ENCODE measurements around the gene PRKAA1.
"Not testable (repeated sequence)": the region's sequence is repeated elsewhere in the genome, so short reads cannot be mapped to it uniquely, and the experiment has no call there.

Gene PRKAA1

DNA sequence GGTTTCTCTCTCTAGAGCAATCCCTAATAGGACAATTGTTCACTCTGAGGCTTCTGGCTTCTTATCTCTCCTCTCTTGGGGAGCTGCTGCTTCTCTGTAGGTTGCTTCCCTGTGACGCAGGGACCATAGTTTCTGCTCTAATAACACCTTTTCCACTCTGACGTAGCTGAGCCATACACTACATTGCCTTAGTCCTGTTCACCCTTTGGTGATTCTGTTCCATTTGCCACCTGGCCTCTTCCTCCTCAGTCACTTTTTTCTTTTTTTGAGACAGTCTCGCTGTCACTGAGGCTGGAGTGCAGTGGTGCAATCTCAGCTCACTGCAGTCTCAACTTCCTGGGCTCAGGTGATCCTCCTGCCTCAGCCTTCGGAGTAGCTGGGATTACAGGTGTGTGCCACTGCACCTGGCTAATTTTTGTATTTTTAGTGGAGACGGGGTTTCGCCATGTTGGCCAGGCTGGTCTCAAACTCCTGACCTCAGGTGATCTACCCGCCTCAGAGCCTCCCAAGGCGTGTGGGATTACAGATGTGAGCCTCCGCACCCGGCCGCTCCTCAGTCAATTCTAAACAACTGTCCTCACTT lies 27.4 kb upstream of the PRKAA1 start:
- not testable (repeated sequence) for DNase-seq

DNA sequence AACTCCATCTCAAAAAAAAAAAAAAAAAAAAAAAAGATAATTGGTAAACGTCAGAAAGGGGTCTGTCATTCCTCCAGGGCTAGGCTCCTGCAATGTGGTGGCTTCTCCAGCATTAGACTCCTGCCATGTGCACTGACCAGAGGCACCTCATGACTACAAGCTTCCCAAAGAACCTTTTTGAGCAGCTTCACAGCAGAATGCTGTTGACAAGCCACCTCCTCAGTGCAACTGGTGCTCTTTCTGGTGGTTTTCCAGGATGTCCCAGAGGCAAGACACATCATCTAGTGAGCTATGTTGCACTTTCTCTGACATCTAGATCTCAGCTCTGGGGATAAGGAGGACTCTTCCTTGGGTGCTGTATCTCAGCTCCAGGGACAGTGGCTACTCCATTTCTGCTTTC lies 25.3 kb upstream of the PRKAA1 start:
- DNase-seq: no peak

DNA sequence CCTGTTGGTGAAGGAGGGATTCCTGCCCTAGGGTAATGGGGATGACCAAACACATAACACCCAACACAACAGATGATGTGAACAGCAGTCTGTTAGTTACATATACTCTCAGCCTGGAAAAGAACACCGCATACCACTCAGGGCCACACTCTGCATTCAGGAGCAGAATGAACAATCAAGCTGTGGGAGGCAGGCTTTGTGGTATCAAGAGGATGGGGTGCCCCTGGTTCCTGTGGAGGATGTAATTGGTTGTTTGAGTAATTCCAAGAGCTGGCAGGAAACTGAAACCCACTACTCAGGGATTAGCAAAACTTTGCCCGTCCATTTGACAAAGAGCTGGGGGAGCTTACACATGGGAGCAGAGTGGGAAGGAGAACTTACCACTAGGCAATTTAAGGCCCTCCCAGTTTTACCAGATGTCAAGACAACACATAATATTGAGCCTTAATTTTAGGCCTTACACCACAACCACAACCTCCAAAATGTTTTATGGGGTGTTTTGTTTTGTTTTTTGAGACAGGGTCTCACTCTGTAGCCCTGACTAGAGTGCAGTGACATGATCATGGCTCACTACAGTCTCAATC lies 15.6 kb upstream of the PRKAA1 start:
- DNase-seq: no peak

DNA sequence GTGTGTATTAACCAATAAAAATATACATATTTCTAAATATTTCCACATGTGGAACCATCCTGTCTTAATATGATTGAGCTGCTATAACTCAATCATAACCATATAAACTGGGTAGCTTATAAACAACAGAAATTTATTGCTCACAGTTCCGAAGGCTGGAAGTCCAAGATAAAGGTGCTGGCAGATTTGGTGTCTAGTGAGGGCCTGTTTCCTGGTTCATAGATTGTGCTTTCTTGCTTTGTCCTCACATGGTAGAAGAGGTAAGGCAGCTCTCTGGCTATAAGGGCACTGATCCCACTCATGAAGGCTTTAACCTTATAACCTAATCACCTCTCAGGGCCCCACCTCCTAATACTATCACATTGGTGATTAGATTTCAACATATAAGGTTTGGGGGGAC lies 14.0 kb upstream of the PRKAA1 start:
- no peak for DNase-seq

GRCh38 chr5:40801771-40802562 lies 3.8 kb upstream of the PRKAA1 start:
- no peak for DNase-seq

- DNase-seq: no peak
Measured at GRCh38 chr5:40799258-40799657, 1.1 kb upstream of the PRKAA1 start.

- no peak for DNase-seq
Measured at GRCh38 chr5:40798801-40799210, 632 bp upstream of the PRKAA1 start.

- DNase-seq: peak; percentile 57 to 76 (median 60)
Measured at GRCh38 chr5:40797273-40798011, 732 bp downstream of the PRKAA1 start.

- peak; percentile 52 to 73 (median 72) for DNase-seq
Measured at GRCh38 chr5:40796487-40796889, 1.7 kb downstream of the PRKAA1 start.

DNA sequence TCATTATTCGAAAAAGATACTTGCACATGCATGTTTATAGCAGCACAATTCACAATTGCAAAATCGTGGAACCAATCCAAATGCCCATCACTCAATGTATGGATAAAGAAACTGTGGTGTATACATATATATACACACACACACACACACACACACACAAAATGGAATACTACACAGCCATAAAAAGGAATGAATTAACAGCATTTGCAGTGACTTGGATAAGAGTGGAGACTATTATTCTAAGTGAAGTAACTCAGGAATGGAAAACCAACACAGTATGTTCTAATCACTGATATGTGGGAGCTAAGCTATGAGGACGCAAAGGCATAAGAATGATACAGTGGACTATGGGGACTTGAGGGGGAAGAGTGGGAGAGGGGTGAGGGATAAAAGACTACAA lies 3.3 kb downstream of the PRKAA1 start:
- not testable (repeated sequence) for DNase-seq

DNA sequence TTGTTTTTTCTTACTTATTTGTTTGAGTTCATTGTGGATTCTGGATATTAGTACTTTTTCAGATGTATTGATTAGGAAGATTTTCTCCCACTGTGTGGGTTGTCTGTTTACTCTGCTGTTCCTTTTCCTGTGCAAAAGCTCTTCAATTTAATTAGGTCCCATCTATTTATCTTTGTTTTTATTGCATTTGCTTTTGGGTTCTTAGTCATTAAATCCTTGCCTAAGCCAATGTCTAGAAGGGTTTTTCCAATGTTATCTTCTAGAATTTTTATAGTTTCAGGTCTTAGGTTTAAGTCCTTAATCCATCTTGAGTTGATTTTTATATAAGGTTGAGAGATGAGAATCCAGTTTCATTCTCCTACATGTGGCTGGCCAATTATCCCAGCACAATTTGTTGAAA lies 3.8 kb downstream of the PRKAA1 start:
- not testable (repeated sequence) for DNase-seq

- DNase-seq: not testable (repeated sequence)
Measured at GRCh38 chr5:40792691-40793090, 5.5 kb downstream of the PRKAA1 start.

- no peak for DNase-seq
Measured at GRCh38 chr5:40791715-40792139, 6.4 kb downstream of the PRKAA1 start.

GRCh38 chr5:40790947-40791593 lies 7.1 kb downstream of the PRKAA1 start:
- DNase-seq: peak in 1 of 3 donors; percentile 22

- DNase-seq: not testable (repeated sequence)
Measured at GRCh38 chr5:40788941-40789340, 9.2 kb downstream of the PRKAA1 start.

DNA sequence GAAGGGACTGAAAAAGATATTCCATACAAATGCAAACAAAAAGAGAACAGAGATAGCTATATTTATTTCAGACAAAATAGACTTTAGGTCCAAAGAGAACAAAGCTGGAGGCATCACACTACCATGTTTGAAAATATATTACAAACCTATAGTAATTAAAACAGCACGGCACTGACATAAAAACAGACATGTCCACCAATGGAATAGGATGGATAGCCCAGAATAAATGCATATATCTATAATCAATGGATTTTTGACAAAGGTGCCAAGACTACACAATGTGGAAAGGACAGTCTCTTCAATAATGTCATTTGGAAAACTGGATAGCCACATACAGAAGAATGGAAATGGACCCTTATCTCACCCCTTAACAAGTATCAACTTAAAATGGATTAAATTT lies 10.2 kb downstream of the PRKAA1 start:
- no peak for DNase-seq

DNA sequence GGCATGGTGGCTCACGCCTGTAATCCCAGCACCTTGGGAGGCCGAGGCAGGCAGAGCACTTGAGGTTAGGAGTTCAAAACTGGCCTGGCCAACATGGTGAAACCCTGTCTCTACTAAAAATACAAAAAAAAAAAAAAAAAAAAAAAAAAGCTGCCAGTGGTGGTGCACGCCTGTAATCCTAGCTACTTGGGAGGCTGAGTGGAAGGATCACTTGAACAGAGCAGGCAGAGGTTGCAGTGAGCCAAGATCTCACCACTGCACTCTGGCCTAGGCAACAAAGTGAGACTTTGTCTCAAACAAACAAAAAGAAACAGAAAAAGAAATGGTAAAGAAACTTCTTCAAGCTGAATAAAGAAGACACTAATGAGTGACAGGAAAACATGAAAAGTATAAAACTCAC lies 11.5 kb downstream of the PRKAA1 start:
- not testable (repeated sequence) for DNase-seq

- DNase-seq: no peak
Measured at GRCh38 chr5:40784916-40785315, 13.3 kb downstream of the PRKAA1 start.

DNA sequence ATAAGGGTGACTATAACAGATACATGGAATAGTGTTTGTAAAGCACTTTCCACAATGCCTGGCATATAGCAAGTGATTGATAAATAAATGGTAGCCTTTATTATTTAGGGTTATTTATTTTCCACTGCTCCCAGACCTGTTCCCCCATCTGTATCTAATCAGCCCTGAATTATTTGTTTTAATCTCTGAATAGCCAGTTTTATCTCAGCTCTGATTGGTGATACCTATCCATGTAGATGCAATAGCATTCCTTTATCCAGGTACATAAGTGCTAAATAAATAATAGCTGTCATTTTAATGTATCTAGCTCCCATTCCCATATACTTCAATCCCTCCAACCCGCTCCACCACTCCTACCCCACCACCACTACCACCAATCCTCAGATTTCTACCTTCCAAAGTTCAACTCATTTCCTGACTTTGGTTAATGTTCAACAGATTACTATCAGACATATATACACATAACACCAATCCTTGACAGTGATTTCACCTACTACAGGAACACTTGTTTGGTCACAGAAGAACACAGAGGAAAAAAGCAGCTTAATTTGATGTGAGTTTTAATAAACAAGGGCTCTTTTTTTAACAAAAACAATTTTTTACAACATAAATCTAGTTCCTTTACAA lies 14.0 kb downstream of the PRKAA1 start:
- no peak for DNase-seq

- DNase-seq: no peak
Measured at GRCh38 chr5:40781843-40782409, 16.2 kb downstream of the PRKAA1 start.

GRCh38 chr5:40780858-40781257 lies 17.3 kb downstream of the PRKAA1 start:
- DNase-seq: no peak

GRCh38 chr5:40780199-40780598 lies 18.0 kb downstream of the PRKAA1 start:
- DNase-seq: no peak

All from suppressor macrophage treated with lipopolysaccharide for 1 hour (primary cell).